HCT116 (cell line): Measurements from ENCODE around the gene KCND2. TPM values are rescaled to one million over a fixed set of nuclear protein-coding genes. Genes with fewer than 3 reads are reported as not detected.

Experiments
- ATAC-seq: fragments of 200-7000 bp; cut with Tn5 transposase; 2 replicates; pipeline ENCODE4 v1.9.1; 2020; ENCODE audit warnings: mild to moderate bottlenecking, moderate library complexity
- BruUV-seq: library from RNA; stranded (reverse); fragments of 400-500 nt; replicated peaks from 2 replicates; lab custom pipeline; 2021; lab: Mats Ljungman, UMichigan
- CTCF ChIA-PET: fragments of 300-600 bp; sonication (Branson Sonifier 250); formaldehyde crosslinking; loops from one replicate; lab custom pipeline; 2021; ENCODE audit warnings: antibody characterized with exemption; lab: Charles Lee
- POLR2A ChIA-PET: fragments of 300-600, 350-600 bp; sonication (Branson Sonifier 250); formaldehyde crosslinking; loops from one replicate; lab custom pipeline; 2021; ENCODE audit warnings: antibody characterized with exemption; lab: Charles Lee
- RAD21 ChIA-PET, 2 experiments: fragments of 300-600 bp; sonication (Branson Sonifier 250); formaldehyde crosslinking; loops; one replicate each; lab custom pipeline; 2023; ENCODE audit warnings: low total read pairs in 2 of 2; ENCODE audit not compliant: uncharacterized antibody in 2 of 2, unreplicated experiment in 2 of 2, low non-redundant PET in 1 of 2; lab: Charles Lee
- DNase-seq: peaks from one replicate; pipeline ENCODE4 v3.0.0-alpha.2; 2010; ENCODE audit warnings: low read depth, low spot score
- H2AFZ ChIP-seq: fragments of 200-600 bp; shearing (Covaris generic), sonication (generic); 2 replicates; pipeline ENCODE4 v1.6.1; 2017; ENCODE audit warnings: low read depth, mixed run types, mixed read lengths, antibody characterized with exemption, low read length; ENCODE audit not compliant: poor library complexity, severe bottlenecking
- H3K27ac ChIP-seq: 2 replicates; pipeline ENCODE4 v1.5.1; 2012; ENCODE audit warnings: low read depth, low read length
- H3K27me3 ChIP-seq: fragments of 200-600 bp; sonication (generic); 2 replicates; pipeline ENCODE4 v1.6.1; 2016; ENCODE audit warnings: mixed run types, low read length, mixed read lengths; ENCODE audit not compliant: insufficient read depth
- H3K36me3 ChIP-seq, 2 experiments: fragments of 200-500 bp in 1 of 2; fragments of 200-600 bp in 1 of 2; sonication (Bioruptor generic) in 1 of 2; sonication (generic) in 1 of 2; 2 replicates each; pipeline versions ENCODE4 v1.5.1 to v1.6.1; 2014 to 2016; ENCODE audit warnings: low read length in 2 of 2, inconsistent platforms in 1 of 2, mixed read lengths in 1 of 2, mixed run types in 1 of 2; ENCODE audit not compliant: insufficient read depth in 2 of 2, control insufficient read depth in 1 of 2
- H3K4me1 ChIP-seq, 2 experiments: fragments of 200-600 bp in 1 of 2; sonication (generic) in 1 of 2; 2 replicates each; pipeline versions ENCODE4 v1.5.1 to v1.6.1; 2012 to 2017; ENCODE audit warnings: low read length in 2 of 2, inconsistent platforms in 1 of 2, mild to moderate bottlenecking in 1 of 2, mixed read lengths in 1 of 2, mixed run types in 1 of 2, moderate library complexity in 1 of 2; ENCODE audit not compliant: insufficient read depth in 2 of 2, control insufficient read depth in 1 of 2
- H3K4me2 ChIP-seq: fragments of 200-600 bp; sonication (generic); 2 replicates; pipeline ENCODE4 v1.6.1; 2017; ENCODE audit warnings: mixed run types, low read length, mixed read lengths
- H3K4me3 ChIP-seq, 2 experiments: fragments of 200-600 bp in 1 of 2; sonication (generic) in 1 of 2; replicated peaks in 1 of 2; 2 replicates each; pipeline ENCODE4 v1.5.1; 2011 to 2016; ENCODE audit warnings: low read length in 2 of 2, control low read depth in 1 of 2, low read depth in 1 of 2, mild to moderate bottlenecking in 1 of 2, mixed read lengths in 1 of 2, mixed run types in 1 of 2
- H3K79me2 ChIP-seq: fragments of 200-600 bp; sonication (generic); 2 replicates; pipeline ENCODE4 v1.6.1; 2017; ENCODE audit warnings: mild to moderate bottlenecking, mixed run types, low read length, moderate library complexity, mixed read lengths; ENCODE audit not compliant: insufficient read depth
- H3K9ac ChIP-seq: fragments of 200-600 bp; sonication (generic); 2 replicates; pipeline ENCODE4 v1.6.1; 2016; ENCODE audit warnings: low read length, mixed read lengths
- H3K9me2 ChIP-seq: fragments of 200-600 bp; sonication (generic), shearing (Covaris generic); 2 replicates; pipeline ENCODE4 v1.6.1; 2017; ENCODE audit warnings: mixed run types, mild to moderate bottlenecking, moderate library complexity; ENCODE audit not compliant: insufficient read depth
- H3K9me3 ChIP-seq, 2 experiments: fragments of 200-500 bp in 1 of 2; fragments of 200-600 bp in 1 of 2; sonication (Bioruptor generic) in 1 of 2; sonication (generic) in 1 of 2; 2 replicates each; pipeline ENCODE4 v1.6.1; 2014 to 2017; ENCODE audit warnings: low read length in 2 of 2, mixed read lengths in 2 of 2, inconsistent platforms in 1 of 2, low read depth in 1 of 2, mild to moderate bottlenecking in 1 of 2, mixed run types in 1 of 2, moderate library complexity in 1 of 2; ENCODE audit not compliant: control insufficient read depth in 1 of 2, insufficient read depth in 1 of 2
- H4K20me1 ChIP-seq: fragments of 200-600 bp; sonication (generic), shearing (Covaris generic); 2 replicates; pipeline ENCODE4 v1.6.1; 2017; ENCODE audit warnings: mixed run types, mild to moderate bottlenecking, moderate library complexity; ENCODE audit not compliant: insufficient read depth
- ATF3 ChIP-seq: IDR thresholded peaks from 2 replicates; pipeline ENCODE4 v1.6.1; 2012
- CEBPB ChIP-seq: IDR thresholded peaks from 2 replicates; pipeline ENCODE4 v1.6.1; 2012; ENCODE audit warnings: low read depth
- EZH2phosphoT487 ChIP-seq: fragments of 200-600 bp; IDR thresholded peaks from 2 replicates; pipeline ENCODE4 v1.6.1; 2018; ENCODE audit warnings: antibody characterized with exemption, borderline replicate concordance
- FOSL1 ChIP-seq: IDR thresholded peaks from 2 replicates; pipeline ENCODE4 v1.6.1; 2012; ENCODE audit warnings: low read depth
- JUND ChIP-seq: IDR thresholded peaks from 2 replicates; pipeline ENCODE4 v1.6.1; 2012
- MAX ChIP-seq: IDR thresholded peaks from 2 replicates; pipeline ENCODE4 v1.6.1; 2012
- POLR2A ChIP-seq: IDR thresholded peaks from 2 replicates; pipeline ENCODE4 v1.7.0; 2011; ENCODE audit warnings: borderline replicate concordance; ENCODE audit not compliant: insufficient read depth, insufficient read length; ENCODE audit errors: extremely low read depth
- POLR2AphosphoS5 ChIP-seq: IDR thresholded peaks from 2 replicates; pipeline ENCODE4 v1.6.1; 2011; ENCODE audit warnings: mild to moderate bottlenecking, low read depth, low read length, moderate library complexity
- RAD21 ChIP-seq: IDR thresholded peaks from 2 replicates; pipeline ENCODE4 v1.6.1; 2012; ENCODE audit warnings: low read depth, mild to moderate bottlenecking
- REST ChIP-seq: IDR thresholded peaks from 2 replicates; pipeline ENCODE4 v1.6.1; 2012; ENCODE audit warnings: low read depth
- SRF ChIP-seq: IDR thresholded peaks from 2 replicates; pipeline ENCODE4 v1.6.1; 2012; ENCODE audit warnings: low read depth
- TCF7L2 ChIP-seq: IDR thresholded peaks from 2 replicates; pipeline ENCODE4 v1.7.0; 2011; ENCODE audit warnings: borderline replicate concordance, inconsistent platforms; ENCODE audit not compliant: insufficient read depth, insufficient read length; ENCODE audit errors: extremely low read depth
- YY1 ChIP-seq: IDR thresholded peaks from 2 replicates; pipeline ENCODE4 v1.6.1; 2011; ENCODE audit warnings: low read length, low read depth, moderate library complexity, mild to moderate bottlenecking; ENCODE audit not compliant: insufficient replicate concordance; ENCODE audit errors: extremely low read depth
- ZBTB33 ChIP-seq: IDR thresholded peaks from 2 replicates; pipeline ENCODE4 v1.6.1; 2011; ENCODE audit warnings: mild to moderate bottlenecking, low read length, moderate library complexity; ENCODE audit not compliant: insufficient replicate concordance; ENCODE audit errors: extremely low read depth
- ZFX ChIP-seq: fragments of 450-650 bp; IDR thresholded peaks from 2 replicates; pipeline ENCODE4 v1.6.1; 2017
- ZNF274 ChIP-seq: fragments of 200-500 bp; sonication (Bioruptor generic); IDR thresholded peaks from 2 replicates; pipeline ENCODE4 v1.6.1; 2014; ENCODE audit warnings: mild to moderate bottlenecking, low read depth, low read length, inconsistent platforms
- intact Hi-C: fragments of 100-400 bp; cut with micrococcal nuclease; formaldehyde crosslinking; loops from 2 replicates; pipeline ENCODE4 v1.10.0; 2022
- total RNA-seq: library from RNA; stranded (reverse); gene quantifications from one replicate; pipeline ENCODE4 v1.2.1, GENCODE V29; 2021; ENCODE audit not compliant: unreplicated experiment

KCND2 gene
- total RNA-seq, 1 experiment from 2014 or later: 0.05 TPM

GRCh38 chr7:120320218-120320961 lies 47.4 kb downstream of the KCND2 start:
- Histone ChIP-seq H2AFZ (no peak overlapping the region), H3K9me3 (no peaks in the 10 kb centered on the region)
- no peak for ATAC-seq
- intact Hi-C loops: no loop called here
- TF ChIP-seq MAX (no peak), ZBTB33 (no peak), TCF7L2 (no peak), EZH2phosphoT487 (no peak), POLR2AphosphoS5 (no peak), REST (no peak), YY1 (no peak), SRF (no peak), ZNF274 (no peak), FOSL1 (no peak), POLR2A (no peak), RAD21 (no peak), ZFX (no peak), ATF3 (no peak), JUND (no peak), CEBPB (no peak)
- TF ChIP-seq, all 23 proteins: peak for 0
- ChIA-PET CTCF (no interaction called here), POLR2A (no interaction called here), RAD21 (no interaction called here)
- 0 out of 2 replicates have a peak, but pooled peaks cover 3% of the 10 kb centered on the region for H3K9me2 ChIP-seq
- H3K27me3 ChIP-seq: no peaks in the 10 kb centered on the region
- DNase-seq: no peak
- no peak overlapping the region for H3K4me3 ChIP-seq
- H3K79me2 ChIP-seq: no peaks in the 10 kb centered on the region
- H4K20me1 ChIP-seq: no peaks in the 10 kb centered on the region
- no TSS peak for BruUV-seq
- no peak overlapping the region for H3K27ac ChIP-seq
- H3K36me3 ChIP-seq: no peaks in the 10 kb centered on the region
- H3K4me1 ChIP-seq: no peaks in the 10 kb centered on the region
- H3K4me2 ChIP-seq: no peak overlapping the region
- no peak overlapping the region for H3K9ac ChIP-seq
